MM.1S (cell line): Measurements from ENCODE around the gene STEEP1.

Source experiments
- EZH2 ChIP-seq: fragments of 300-600 bp; sonication (generic); optimal IDR thresholded peaks from 2 replicates; pipeline ENCODE3; 2017; ENCODE audit warnings: low read depth, mild to moderate bottlenecking, antibody characterized with exemption, low read length, mixed read lengths
- EZH2phosphoT487 ChIP-seq: fragments of 300-600 bp; sonication (generic); IDR thresholded peaks from 2 replicates; pipeline ENCODE4 v1.6.1; 2018; ENCODE audit warnings: antibody characterized with exemption, low read length
- TF ChIP-seq, protein P1 (sequence below): fragments of 300-600 bp; sonication (generic); IDR thresholded peaks from 2 replicates; pipeline ENCODE4 v1.5.1; 2016; ENCODE audit warnings: antibody characterized with exemption, low read length, mixed read lengths

DNA sequence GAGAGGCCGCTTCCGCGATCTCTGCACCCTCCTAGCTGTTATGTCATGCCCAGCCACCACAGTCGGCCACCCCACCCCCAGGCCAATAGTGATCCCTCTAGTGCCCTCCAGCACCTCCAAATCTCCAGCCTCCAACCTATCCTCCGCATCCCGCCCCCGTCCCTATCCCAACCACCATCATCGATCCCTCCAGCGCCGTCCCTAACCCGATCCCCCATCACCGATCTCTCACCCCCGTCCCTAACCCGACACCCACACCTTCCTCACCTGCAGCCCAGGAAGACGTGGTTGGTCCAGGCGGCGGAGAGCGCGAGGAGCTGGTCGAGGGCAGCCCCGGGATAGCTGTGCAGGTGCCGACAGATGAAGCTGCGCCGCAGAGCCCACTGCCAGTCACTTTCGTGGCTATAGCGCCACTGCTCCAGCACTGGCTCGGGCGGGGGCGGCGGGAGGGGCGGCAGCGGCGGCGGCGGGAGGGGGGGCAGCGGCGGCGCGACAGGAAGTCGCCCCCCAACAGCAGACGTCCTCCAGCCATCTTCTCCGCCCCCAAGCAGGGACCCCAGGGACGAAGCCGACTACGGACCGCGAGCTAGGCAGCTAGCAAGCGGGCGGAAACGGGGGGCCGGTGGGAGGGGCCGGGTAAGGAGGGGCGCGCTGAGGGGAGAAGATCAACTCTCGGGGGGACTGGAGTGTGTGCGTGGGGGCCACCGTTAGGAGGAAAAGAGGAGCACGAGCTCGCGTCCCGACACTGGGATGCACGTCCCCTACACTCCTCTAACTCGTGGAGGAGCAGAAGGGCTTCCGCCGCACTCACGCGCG is 40.5 kb upstream of the STEEP1 start:
- TF ChIP-seq, protein P1, sequence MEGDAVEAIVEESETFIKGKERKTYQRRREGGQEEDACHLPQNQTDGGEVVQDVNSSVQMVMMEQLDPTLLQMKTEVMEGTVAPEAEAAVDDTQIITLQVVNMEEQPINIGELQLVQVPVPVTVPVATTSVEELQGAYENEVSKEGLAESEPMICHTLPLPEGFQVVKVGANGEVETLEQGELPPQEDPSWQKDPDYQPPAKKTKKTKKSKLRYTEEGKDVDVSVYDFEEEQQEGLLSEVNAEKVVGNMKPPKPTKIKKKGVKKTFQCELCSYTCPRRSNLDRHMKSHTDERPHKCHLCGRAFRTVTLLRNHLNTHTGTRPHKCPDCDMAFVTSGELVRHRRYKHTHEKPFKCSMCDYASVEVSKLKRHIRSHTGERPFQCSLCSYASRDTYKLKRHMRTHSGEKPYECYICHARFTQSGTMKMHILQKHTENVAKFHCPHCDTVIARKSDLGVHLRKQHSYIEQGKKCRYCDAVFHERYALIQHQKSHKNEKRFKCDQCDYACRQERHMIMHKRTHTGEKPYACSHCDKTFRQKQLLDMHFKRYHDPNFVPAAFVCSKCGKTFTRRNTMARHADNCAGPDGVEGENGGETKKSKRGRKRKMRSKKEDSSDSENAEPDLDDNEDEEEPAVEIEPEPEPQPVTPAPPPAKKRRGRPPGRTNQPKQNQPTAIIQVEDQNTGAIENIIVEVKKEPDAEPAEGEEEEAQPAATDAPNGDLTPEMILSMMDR, result no peak
- TF ChIP-seq EZH2phosphoT487, result no peak
- no peak for TF ChIP-seq EZH2
